ENCODE data around the gene FANCG. TPM values are rescaled to one million over a fixed set of nuclear protein-coding genes. Genes with fewer than 3 reads are reported as not detected.
A peak's percentile ranks its signal among the peaks of the same experiment; 100 is the strongest.

Gene FANCG
- total RNA-seq = 4.8 TPM
- long read RNA-seq, partial matches to known transcripts = 0 of 5 reads
- long read RNA-seq, other reads (novel, unspliced or antisense) = 3 of 5 reads

GRCh38 chr9:35079426-35080341, at the start of gene FANCG:
FANCG (minus strand) TSS chr9:35079942; CDS start chr9:35079524, 418 bp downstream.
- intact Hi-C loops (cut with DNase I) = no loop called here
- ATAC-seq (ENCODE audit: poor library complexity) = peak; percentile 98
- DNase-seq = peak; percentile 95

GRCh38 chr9:35116898-35117551, 37.3 kb upstream of the FANCG start:
- intact Hi-C loops (cut with DNase I) = loop anchor here (2.0 to 10.0 kb wide), 3 partner anchors 48 to 360 kb away; partner anchors contain the start of gene UNC13B
- DNase-seq (peak; percentile 93), ATAC-seq (ENCODE audit: poor library complexity) (peak; percentile 86)

- ATAC-seq (ENCODE audit: poor library complexity) = peak; percentile 2
- intact Hi-C loops (cut with DNase I) = loop anchor here (2.0 to 10.0 kb wide), 3 partner anchors 48 to 360 kb away; partner anchors contain the start of gene UNC13B
- DNase-seq = no peak
These were observed 36.8 kb upstream of the FANCG start for GRCh38 chr9:35116539-35116897.

- peak; percentile 98 for DNase-seq
- intact Hi-C loops (cut with DNase I) = loop anchor here (2.0 to 10.0 kb wide), 3 partner anchors 49 to 361 kb away; partner anchors contain the start of gene UNC13B
- ATAC-seq (ENCODE audit: poor library complexity) = peak; percentile 73
These were observed 36.2 kb upstream of the FANCG start, which contains the start of gene ATOSB for GRCh38 chr9:35115680-35116538. ATOSB (minus strand) TSS chr9:35115862; CDS start chr9:35108274, 7,588 bp downstream.

GRCh38 chr9:35114840-35115628, 35.3 kb upstream of the FANCG start:
- DNase-seq (peak; percentile 84), ATAC-seq (ENCODE audit: poor library complexity) (peak; percentile 2)
- intact Hi-C loops (cut with DNase I) = loop anchor here (5.0 to 10.0 kb wide), 2 partner anchors 50 to 142 kb away; partner anchors contain the start of gene UNC13B

GRCh38 chr9:35114113-35114839, 34.5 kb upstream of the FANCG start:
- peak; percentile 90 for DNase-seq
- ATAC-seq (ENCODE audit: poor library complexity) = peak; percentile 14
- intact Hi-C loops (cut with DNase I) = loop anchor here (10.0 kb wide), 1 partner anchor 51 kb away; the partner anchor contains the start of gene UNC13B

- intact Hi-C loops (cut with DNase I) = loop anchor here (10.0 kb wide), 1 partner anchor 52 kb away; the partner anchor contains the start of gene UNC13B
- ATAC-seq (ENCODE audit: poor library complexity) = no peak
- DNase-seq = no peak
These were observed 32.7 kb upstream of the FANCG start for GRCh38 chr9:35112257-35113020.

GRCh38 chr9:35111001-35111933, 31.5 kb upstream of the FANCG start:
- ATAC-seq (ENCODE audit: poor library complexity) = peak; percentile 80
- DNase-seq = peak; percentile 99
- intact Hi-C loops (cut with DNase I) = loop anchor here (10.0 kb wide), 1 partner anchor 54 kb away; the partner anchor contains the start of gene UNC13B

GRCh38 chr9:35110327-35110761, 30.6 kb upstream of the FANCG start:
- ATAC-seq (ENCODE audit: poor library complexity) = no peak
- peak; percentile 42 for DNase-seq
- intact Hi-C loops (cut with DNase I) = loop anchor here (10.0 kb wide), 1 partner anchor 54 kb away; the partner anchor contains the start of gene UNC13B

GRCh38 chr9:35108946-35109575, 29.3 kb upstream of the FANCG start:
- ATAC-seq (ENCODE audit: poor library complexity) (no peak), DNase-seq (no peak)
- intact Hi-C loops (cut with DNase I) = no loop called here

- no peak for ATAC-seq (ENCODE audit: poor library complexity)
- no peak for DNase-seq
- intact Hi-C loops (cut with DNase I) = no loop called here
These were observed 28.7 kb upstream of the FANCG start for GRCh38 chr9:35108461-35108860.

GRCh38 chr9:35107297-35108290, 27.9 kb upstream of the FANCG start:
- no peak for ATAC-seq (ENCODE audit: poor library complexity)
- intact Hi-C loops (cut with DNase I) = no loop called here

GRCh38 chr9:35106343-35106730, 26.6 kb upstream of the FANCG start:
- ATAC-seq (ENCODE audit: poor library complexity) (no peak), DNase-seq (no peak)
- intact Hi-C loops (cut with DNase I) = no loop called here

More at GRCh38 chr9:35107297-35108290, 27.9 kb upstream of the FANCG start:
- DNase-seq = no peak
